Measurements from ENCODE around the gene OR13C8. TPM values are rescaled to one million over a fixed set of nuclear protein-coding genes. Genes with fewer than 3 reads are reported as not detected.

The OR13C8 gene
- total RNA-seq, 6 experiments from 2014 or later = not detected

GRCh38 chr9:104618104-104618503 is 49.1 kb downstream of the OR13C8 start, which contains the start of gene OR13C9:
Gene OR13C9, minus strand, starts transcription at chr9:104618204. Its CDS starts 0 bp downstream, at chr9:104618204.
- TF ChIP-seq CTCF (IDR thresholded peaks at IDR 0.05) = no peak
- Mint-ChIP-seq H3K27me3 (ENCODE audit: insufficient read depth) (no peaks in the 10 kb centered on the region), H3K4me1 (ENCODE audit: low read depth) (no peaks in the 10 kb centered on the region), H3K9me3 (peaks cover 27% of the 10 kb centered on the region), H3K4me3 (no peak within 1 kb of the TSS), H3K27ac (no peak within 1 kb of the TSS), H3K36me3 (ENCODE audit: low read depth) (no peaks in the 10 kb centered on the region)
- DNase-seq = no peak

Other genes starting within 250 kb of the OR13C8 start
- gene OR13F1, start 64.9 kb upstream of the OR13C8 start, total RNA-seq (2021; fragmentation: NEBNext Ultra II Directional; extraction: Animal tissue kit (Norgen Biotek cat#: 25700)) = not detected
- gene OR13C4, start 42.0 kb upstream of the OR13C8 start, total RNA-seq (2021; fragmentation: NEBNext Ultra II Directional; extraction: Animal tissue kit (Norgen Biotek cat#: 25700)) = not detected
- gene OR13C3, start 32.3 kb upstream of the OR13C8 start, total RNA-seq (2021; fragmentation: NEBNext Ultra II Directional; extraction: Animal tissue kit (Norgen Biotek cat#: 25700)) = not detected
- gene OR13C5, start 30.2 kb downstream of the OR13C8 start, total RNA-seq (2021; fragmentation: NEBNext Ultra II Directional; extraction: Animal tissue kit (Norgen Biotek cat#: 25700)) = not detected
- gene OR13C2, start 36.5 kb downstream of the OR13C8 start, total RNA-seq (2021; fragmentation: NEBNext Ultra II Directional; extraction: Animal tissue kit (Norgen Biotek cat#: 25700)) = not detected
- gene OR13C9, start 49.0 kb downstream of the OR13C8 start, total RNA-seq (2021; fragmentation: NEBNext Ultra II Directional; extraction: Animal tissue kit (Norgen Biotek cat#: 25700)) = not detected
- not detected for gene OR13D1, start 125.3 kb downstream of the OR13C8 start, total RNA-seq (2021; fragmentation: NEBNext Ultra II Directional; extraction: Animal tissue kit (Norgen Biotek cat#: 25700))
- 10 to 100 TPM; 11.5 to 17.0 (median 14.6) TPM for gene NIPSNAP3A, start 178.5 kb downstream of the OR13C8 start, total RNA-seq (2021; fragmentation: NEBNext Ultra II Directional; extraction: Animal tissue kit (Norgen Biotek cat#: 25700))
- gene NIPSNAP3B, start 195.0 kb downstream of the OR13C8 start, total RNA-seq (2021; fragmentation: NEBNext Ultra II Directional; extraction: Animal tissue kit (Norgen Biotek cat#: 25700)) = under 1 TPM; 0.19 to 0.68 (median 0.40) TPM

Data from HFFc6 (cell line).